Brain microvascular endothelial cell (primary cell): ENCODE measurements around the gene M1AP.

Experiments used
- DNase-seq: peaks from one replicate; pipeline ENCODE4 v3.0.0-alpha.2; 2020
- H3K27ac ChIP-seq: fragments of 250-450 bp; sonication (Bioruptor Pico); 2 replicates; pipeline ENCODE4 v1.5.1; 2020; ENCODE audit warnings: mild to moderate bottlenecking, moderate library complexity
- H3K27me3 ChIP-seq: fragments of 250-450 bp; sonication (Bioruptor Pico); replicated peaks from 2 replicates; pipeline ENCODE4 v1.5.1; 2020; ENCODE audit warnings: mild to moderate bottlenecking
- H3K36me3 ChIP-seq: fragments of 250-450 bp; sonication (Bioruptor Pico); replicated peaks from 2 replicates; pipeline ENCODE4 v1.5.1; 2020; ENCODE audit warnings: mild to moderate bottlenecking
- H3K4me3 ChIP-seq: 2 replicates; pipeline ENCODE4 v1.5.1; 2011; ENCODE audit warnings: low read depth, mild to moderate bottlenecking, control low read depth, low read length, moderate library complexity
- in situ Hi-C: cut with HindIII; loops from 2 replicates; pipeline ENCODE4 v1.10.0; 2017; ENCODE audit warnings: low sequenced_read_pairs, low pct_ligation_motif_present
- TF ChIP-seq, protein P1 (sequence below): IDR thresholded peaks from 2 replicates; pipeline ENCODE4 v1.5.1; 2011; ENCODE audit warnings: low read depth, mild to moderate bottlenecking, moderate library complexity, low read length, control low read depth, inconsistent platforms; ENCODE audit errors: missing control alignments

M1AP gene

GRCh38 chr2:74618410-74619083 lies 29.6 kb downstream of the M1AP start:
- in situ Hi-C loops = no loop called here
- H3K27me3 ChIP-seq = peaks cover 13% of the 10 kb centered on the region
- no peak overlapping the region for H3K27ac ChIP-seq
- TF ChIP-seq, protein P1, sequence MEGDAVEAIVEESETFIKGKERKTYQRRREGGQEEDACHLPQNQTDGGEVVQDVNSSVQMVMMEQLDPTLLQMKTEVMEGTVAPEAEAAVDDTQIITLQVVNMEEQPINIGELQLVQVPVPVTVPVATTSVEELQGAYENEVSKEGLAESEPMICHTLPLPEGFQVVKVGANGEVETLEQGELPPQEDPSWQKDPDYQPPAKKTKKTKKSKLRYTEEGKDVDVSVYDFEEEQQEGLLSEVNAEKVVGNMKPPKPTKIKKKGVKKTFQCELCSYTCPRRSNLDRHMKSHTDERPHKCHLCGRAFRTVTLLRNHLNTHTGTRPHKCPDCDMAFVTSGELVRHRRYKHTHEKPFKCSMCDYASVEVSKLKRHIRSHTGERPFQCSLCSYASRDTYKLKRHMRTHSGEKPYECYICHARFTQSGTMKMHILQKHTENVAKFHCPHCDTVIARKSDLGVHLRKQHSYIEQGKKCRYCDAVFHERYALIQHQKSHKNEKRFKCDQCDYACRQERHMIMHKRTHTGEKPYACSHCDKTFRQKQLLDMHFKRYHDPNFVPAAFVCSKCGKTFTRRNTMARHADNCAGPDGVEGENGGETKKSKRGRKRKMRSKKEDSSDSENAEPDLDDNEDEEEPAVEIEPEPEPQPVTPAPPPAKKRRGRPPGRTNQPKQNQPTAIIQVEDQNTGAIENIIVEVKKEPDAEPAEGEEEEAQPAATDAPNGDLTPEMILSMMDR = no peak
- no peak for DNase-seq
- no peaks in the 10 kb centered on the region for H3K36me3 ChIP-seq
- H3K4me3 ChIP-seq = no peak overlapping the region

GRCh38 chr2:74617122-74617521 lies 31.0 kb downstream of the M1AP start:
- Histone ChIP-seq H3K4me3 (no peak overlapping the region), H3K27me3 (peaks cover 15% of the 10 kb centered on the region), H3K36me3 (no peaks in the 10 kb centered on the region), H3K27ac (no peak overlapping the region)
- TF ChIP-seq, protein P1 = no peak
- in situ Hi-C loops = no loop called here
- no peak for DNase-seq

DNA sequence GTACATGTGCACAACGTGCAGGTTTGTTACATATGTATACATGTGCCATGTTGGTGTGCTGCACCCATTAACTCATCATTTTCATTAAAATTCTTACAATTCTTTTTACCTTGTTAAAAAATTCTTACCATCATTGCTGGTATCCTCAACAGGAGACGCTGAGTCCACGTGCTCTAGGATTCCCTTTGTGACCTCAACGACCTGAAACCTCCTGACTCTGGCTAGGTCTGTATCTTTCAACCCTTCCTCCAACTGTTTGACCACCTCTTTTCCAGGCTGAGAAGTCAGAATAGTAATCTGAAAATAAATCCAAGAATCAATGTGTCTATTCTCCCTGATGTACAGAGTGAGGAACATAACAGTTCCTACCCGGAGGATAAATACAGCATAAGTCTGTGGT lies 41.2 kb downstream of the M1AP start:
- DNase-seq = no peak

GRCh38 chr2:74603282-74604000 lies 44.7 kb downstream of the M1AP start:
- DNase-seq = no peak
- in situ Hi-C loops = no loop called here
- H3K36me3 ChIP-seq = no peaks in the 10 kb centered on the region

More for the DNA sequence above, 41.2 kb downstream of the M1AP start:
- in situ Hi-C loops = no loop called here
- Histone ChIP-seq H3K27me3 (peaks cover 4% of the 10 kb centered on the region), H3K4me3 (no peak overlapping the region), H3K27ac (no peak overlapping the region), H3K36me3 (no peaks in the 10 kb centered on the region)
- TF ChIP-seq, protein P1 = no peak

DNA sequence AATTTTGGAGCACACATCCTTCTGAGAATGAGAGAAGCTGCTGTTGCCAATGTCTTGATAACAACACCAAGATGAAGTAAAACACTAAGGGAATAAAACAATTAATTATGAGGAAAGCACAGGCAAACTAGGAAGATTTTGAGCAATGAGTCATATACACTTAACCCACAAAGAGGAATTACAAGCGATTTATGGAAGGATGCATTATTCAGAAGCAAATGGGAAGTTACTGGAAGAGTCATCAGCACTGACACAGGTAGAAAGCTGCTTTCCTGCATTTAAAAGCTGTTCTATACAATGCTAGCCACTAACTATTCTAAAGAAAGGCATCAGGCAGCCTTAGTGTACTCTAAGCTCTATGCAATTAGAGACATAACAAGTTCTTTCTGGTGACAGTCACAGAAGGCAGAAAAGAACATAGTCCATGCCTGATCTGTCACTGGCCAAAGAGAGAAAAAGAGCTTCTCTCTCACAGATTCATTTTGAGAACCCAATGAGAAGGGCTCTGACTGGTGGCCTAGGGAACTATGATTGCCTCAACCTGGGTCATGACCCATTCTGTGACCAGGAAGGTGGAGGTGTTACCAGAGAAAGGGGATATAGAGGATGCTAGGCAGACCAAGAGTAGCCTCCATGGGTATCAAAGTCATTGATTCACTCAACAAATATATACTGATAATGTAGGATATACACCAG lies 45.4 kb downstream of the M1AP start:
- Histone ChIP-seq H3K36me3 (no peaks in the 10 kb centered on the region), H3K4me3 (no peak overlapping the region), H3K27me3 (peaks cover 4% of the 10 kb centered on the region), H3K27ac (no peak overlapping the region)
- DNase-seq = no peak
- TF ChIP-seq, protein P1 = no peak
- in situ Hi-C loops = no loop called here

More at GRCh38 chr2:74603282-74604000, 44.7 kb downstream of the M1AP start:
- Histone ChIP-seq H3K27me3 (peaks cover 4% of the 10 kb centered on the region), H3K4me3 (no peak overlapping the region), H3K27ac (no peak overlapping the region)
- TF ChIP-seq, protein P1 = no peak
